Measurements from ENCODE around the gene CCDC171. TPM values are rescaled to one million over a fixed set of nuclear protein-coding genes. Genes with fewer than 3 reads are reported as not detected.

The CCDC171 gene
- total RNA-seq, 2 experiments from 2014 or later, result 0.49 to 1.1 TPM

GRCh38 chr9:15549611-15550010, 3.2 kb upstream of the CCDC171 start:
- no peak overlapping the region for H3K27ac ChIP-seq (ENCODE audit: low read depth in 1 of 2, low read length in 2 of 2)
- CTCF ChIA-PET, result interaction anchor here (1.2 kb wide), 1 partner anchor 38 kb away, joined by 4 read pairs; no protein-coding TSS in a partner anchor
- intact Hi-C loops (cut with DNase I, micrococcal nuclease), result loop anchor here (5.0 kb wide), 2 partner anchors 58 to 127 kb away; partner anchors contain the start of gene SNAPC3 (in 1 of the 2)
- H3K27me3 Mint-ChIP-seq, result peaks cover 3% of the 10 kb centered on the region
- H3K27me3 ChIP-seq (ENCODE audit: control insufficient read depth in 1 of 2, insufficient read depth in 2 of 2, low read length in 2 of 2), result no peaks in the 10 kb centered on the region
- DNase-seq (no peak), ATAC-seq (ENCODE audit: poor library complexity) (no peak)
- H3K36me3 Mint-ChIP-seq (ENCODE audit: low read depth), result peaks cover 13% of the 10 kb centered on the region
- H3K9me3 ChIP-seq (ENCODE audit: control insufficient read depth in 1 of 2, insufficient read depth in 1 of 2, low read length in 2 of 2), result no peaks in the 10 kb centered on the region
- no peak for TF ChIP-seq CTCF (IDR thresholded peaks at IDR 0.05)
- H3K4me1 Mint-ChIP-seq (ENCODE audit: low read depth), result peaks cover 15% of the 10 kb centered on the region
- POLR2A ChIA-PET, result no interaction called here
- no peaks in the 10 kb centered on the region for H3K36me3 ChIP-seq (ENCODE audit: insufficient read depth, low read length)
- peak overlapping the region; percentile 52 for H3K4me3 Mint-ChIP-seq
- H3K9me3 Mint-ChIP-seq, result no peaks in the 10 kb centered on the region
- H3K27ac Mint-ChIP-seq, result no peak overlapping the region
- peaks cover 21% of the 10 kb centered on the region for H3K4me1 ChIP-seq (ENCODE audit: insufficient read depth, low read length)
- no peak overlapping the region for H3K4me3 ChIP-seq (ENCODE audit: low read length)

GRCh38 chr9:15553528-15553898, 670 bp downstream of the CCDC171 start:
- Mint-ChIP-seq H3K36me3 (ENCODE audit: low read depth) (peaks cover 13% of the 10 kb centered on the region), H3K4me1 (ENCODE audit: low read depth) (peaks cover 15% of the 10 kb centered on the region), H3K27me3 (no peaks in the 10 kb centered on the region), H3K4me3 (peak overlapping the region; percentile 95), H3K27ac (peak overlapping the region; percentile 80), H3K9me3 (no peaks in the 10 kb centered on the region)
- no peak overlapping the region for H3K27ac ChIP-seq (ENCODE audit: low read depth in 1 of 2, low read length in 2 of 2)
- peak overlapping the region; percentile 97 for H3K4me3 ChIP-seq (ENCODE audit: low read length)
- ChIA-PET CTCF (interaction anchor here (0.8 to 1.4 kb wide), 4 partner anchors 37 to 53 kb away, joined by 3 to 6 read pairs (median 4); partner anchors contain the start of gene PSIP1), POLR2A (interaction anchor here (0.6 to 4.7 kb wide), 9 partner anchors 9 to 249 kb away, joined by 3 to 122 read pairs (median 5); partner anchors contain the start of genes PSIP1 and SNAPC3)
- peak; percentile 8 for ATAC-seq (ENCODE audit: poor library complexity)
- DNase-seq, result no peak
- no peak for TF ChIP-seq CTCF (IDR thresholded peaks at IDR 0.05)
- H3K27me3 ChIP-seq (ENCODE audit: control insufficient read depth in 1 of 2, insufficient read depth in 2 of 2, low read length in 2 of 2), result no peaks in the 10 kb centered on the region
- H3K36me3 ChIP-seq (ENCODE audit: insufficient read depth, low read length), result no peaks in the 10 kb centered on the region
- intact Hi-C loops (cut with DNase I, micrococcal nuclease), result loop anchor here (5.0 kb wide), 2 partner anchors 54 to 131 kb away; partner anchors contain the start of gene SNAPC3 (in 1 of the 2)
- peaks cover 21% of the 10 kb centered on the region for H3K4me1 ChIP-seq (ENCODE audit: insufficient read depth, low read length)
- no peaks in the 10 kb centered on the region for H3K9me3 ChIP-seq (ENCODE audit: control insufficient read depth in 1 of 2, insufficient read depth in 1 of 2, low read length in 2 of 2)

- H3K4me1 ChIP-seq (ENCODE audit: insufficient read depth, low read length), result no peaks in the 10 kb centered on the region
- Mint-ChIP-seq H3K4me1 (ENCODE audit: low read depth) (no peaks in the 10 kb centered on the region), H3K36me3 (ENCODE audit: low read depth) (no peaks in the 10 kb centered on the region), H3K4me3 (no peak overlapping the region), H3K27me3 (no peaks in the 10 kb centered on the region), H3K27ac (no peak overlapping the region), H3K9me3 (no peaks in the 10 kb centered on the region)
- DNase-seq (no peak), ATAC-seq (ENCODE audit: poor library complexity) (no peak)
- CTCF ChIA-PET, result no interaction called here
- H3K27ac ChIP-seq (ENCODE audit: low read depth in 1 of 2, low read length in 2 of 2), result no peak overlapping the region
- POLR2A ChIA-PET, result interaction anchor here (1.0 kb wide), 1 partner anchor 18 kb away, joined by 3 read pairs; the partner anchor contains the start of gene CCDC171
- no peaks in the 10 kb centered on the region for H3K27me3 ChIP-seq (ENCODE audit: control insufficient read depth in 1 of 2, insufficient read depth in 2 of 2, low read length in 2 of 2)
- intact Hi-C loops (cut with DNase I, micrococcal nuclease), result no loop called here
- H3K9me3 ChIP-seq (ENCODE audit: control insufficient read depth in 1 of 2, insufficient read depth in 1 of 2, low read length in 2 of 2), result no peaks in the 10 kb centered on the region
- no peak for TF ChIP-seq CTCF (IDR thresholded peaks at IDR 0.05)
- H3K4me3 ChIP-seq (ENCODE audit: low read length), result no peak overlapping the region
- H3K36me3 ChIP-seq (ENCODE audit: insufficient read depth, low read length), result no peaks in the 10 kb centered on the region
Measured at GRCh38 chr9:15570769-15571168, 17.9 kb downstream of the CCDC171 start.
